Activated T-cell treated with anti-CD3 and anti-CD28 coated beads, Interleukin-2, amount 50 U/mL, for 24 hours (primary cell): ENCODE results near the gene HIVEP3.

Experiments used
- DNase-seq: peaks from one replicate; pipeline ENCODE4 v3.0.0-alpha.2; 2020
- H3K27ac Mint-ChIP-seq: 2 replicates; pipeline ENCODE4 v1.8.0; 2020; ENCODE audit warnings: mild to moderate bottlenecking, mixed read lengths
- H3K27me3 Mint-ChIP-seq: 2 replicates; pipeline ENCODE4 v1.8.0; 2020; ENCODE audit warnings: mixed read lengths
- H3K36me3 Mint-ChIP-seq: 2 replicates; pipeline ENCODE4 v1.8.0; 2020; ENCODE audit warnings: low read depth, mixed read lengths
- H3K4me1 Mint-ChIP-seq: 2 replicates; pipeline ENCODE4 v1.8.0; 2020; ENCODE audit warnings: low read depth, mixed read lengths
- H3K4me3 Mint-ChIP-seq: 2 replicates; pipeline ENCODE4 v1.8.0; 2020; ENCODE audit warnings: mild to moderate bottlenecking, moderate library complexity, mixed read lengths
- H3K9me3 Mint-ChIP-seq: 2 replicates; pipeline ENCODE4 v1.8.0; 2020; ENCODE audit warnings: mixed read lengths

The HIVEP3 gene

GRCh38 chr1:41803656-41804055, 115.1 kb downstream of the HIVEP3 start:
- H3K4me1 Mint-ChIP-seq = peaks cover 95% of the 10 kb centered on the region
- H3K27ac Mint-ChIP-seq = peak overlapping the region; percentile 62
- H3K27me3 Mint-ChIP-seq = no peaks in the 10 kb centered on the region
- no peak for DNase-seq
- H3K9me3 Mint-ChIP-seq = no peaks in the 10 kb centered on the region
- no peak overlapping the region for H3K4me3 Mint-ChIP-seq
- H3K36me3 Mint-ChIP-seq = no peaks in the 10 kb centered on the region

DNA sequence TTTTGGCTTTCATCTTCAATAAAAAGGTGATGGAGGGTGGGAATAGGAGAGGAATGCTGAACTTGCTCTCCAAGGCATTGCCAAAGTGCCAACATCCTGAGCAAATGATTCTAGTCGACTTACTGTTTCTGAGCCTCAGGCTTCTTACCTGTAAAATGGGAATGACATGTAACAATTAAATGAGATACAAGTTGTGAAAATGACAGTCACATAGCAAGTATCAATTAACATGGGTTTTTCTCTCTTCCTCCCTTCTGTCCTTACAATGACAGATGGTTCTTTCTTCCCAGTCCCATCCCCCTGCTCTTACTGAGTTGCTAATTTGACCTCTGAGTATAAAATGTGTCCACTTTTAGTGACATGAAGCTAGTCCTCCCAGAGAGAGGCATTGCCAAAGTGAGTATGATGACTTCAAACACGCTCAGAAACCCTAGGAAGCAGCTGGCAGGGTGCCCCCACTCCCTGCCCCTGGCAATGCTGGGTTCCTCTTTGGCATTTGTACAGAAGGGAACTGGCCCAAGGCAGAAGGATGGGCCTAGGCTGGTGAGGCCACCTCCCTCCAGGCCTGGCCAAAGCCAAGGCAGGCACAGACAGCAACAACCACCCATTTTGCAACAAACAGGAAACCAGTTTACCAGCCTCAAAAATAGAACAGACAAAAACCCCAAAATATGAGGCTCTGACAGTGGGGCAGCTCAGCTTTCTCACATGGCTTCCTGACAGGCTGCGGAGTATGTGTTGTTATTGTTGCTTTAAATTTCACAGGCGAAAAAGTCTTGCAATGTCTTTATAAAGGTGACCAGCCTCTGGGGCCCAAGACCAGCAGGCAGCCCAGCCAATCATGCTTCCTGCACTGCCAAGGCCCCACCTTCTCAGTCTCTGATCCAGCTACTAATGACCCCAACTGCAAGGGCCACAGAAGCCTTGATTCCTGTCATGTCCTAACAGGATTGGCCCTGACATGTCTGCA, 115.9 kb downstream of the HIVEP3 start:
- peak overlapping the region; percentile 62 for H3K27ac Mint-ChIP-seq
- H3K36me3 Mint-ChIP-seq = no peaks in the 10 kb centered on the region
- H3K4me3 Mint-ChIP-seq = no peak overlapping the region
- no peaks in the 10 kb centered on the region for H3K9me3 Mint-ChIP-seq
- H3K27me3 Mint-ChIP-seq = no peaks in the 10 kb centered on the region
- peaks cover 89% of the 10 kb centered on the region for H3K4me1 Mint-ChIP-seq
- DNase-seq = no peak

DNA sequence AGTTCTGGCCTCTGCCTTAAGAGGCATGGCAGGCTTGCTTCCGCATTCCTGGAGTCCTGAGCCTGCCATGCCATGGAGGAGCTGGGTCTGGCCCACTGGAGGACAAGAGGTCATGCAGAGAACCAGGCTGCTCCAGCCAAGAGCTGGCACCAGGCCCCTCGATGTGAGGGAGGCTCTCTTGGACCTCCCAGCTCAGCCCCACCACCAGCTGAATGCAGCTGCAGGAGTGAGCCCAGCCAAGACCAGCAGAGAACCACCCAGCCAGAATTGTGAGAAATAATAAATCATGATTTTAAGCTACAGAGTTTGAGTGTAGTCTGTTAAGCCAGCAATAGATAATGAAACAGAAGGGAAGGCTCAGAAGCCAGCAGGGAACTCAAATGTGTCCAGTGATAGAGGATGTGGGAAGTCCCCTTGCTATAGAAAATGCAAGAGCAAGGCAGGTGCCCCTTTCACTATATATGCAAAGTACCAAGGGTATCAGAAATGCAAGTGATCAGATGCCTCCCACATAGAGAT, 118.4 kb downstream of the HIVEP3 start:
- Mint-ChIP-seq H3K27me3 (no peaks in the 10 kb centered on the region), H3K36me3 (no peaks in the 10 kb centered on the region), H3K4me3 (peak overlapping the region; percentile 21), H3K27ac (peak overlapping the region; percentile 24), H3K9me3 (no peaks in the 10 kb centered on the region), H3K4me1 (peaks cover 66% of the 10 kb centered on the region)
- DNase-seq = no peak

DNA sequence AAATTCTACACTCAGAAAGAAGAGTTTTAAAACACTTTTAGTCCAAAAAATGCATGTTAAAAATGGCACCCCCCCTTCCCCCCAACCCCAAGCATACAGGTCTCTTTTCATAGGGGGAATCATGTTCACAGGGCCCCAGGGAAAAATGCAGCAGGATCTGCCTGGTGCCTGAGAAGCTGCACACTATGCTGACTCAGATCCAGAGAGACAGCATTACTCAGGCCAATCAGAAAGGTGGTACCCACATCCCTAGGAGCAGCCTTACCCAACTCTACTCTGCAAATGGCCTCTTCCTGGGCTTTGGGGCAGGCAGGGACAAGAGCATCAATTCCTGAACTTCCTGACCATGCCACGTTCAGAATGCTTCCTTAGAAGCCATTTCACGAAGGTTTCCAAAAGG, 119.0 kb downstream of the HIVEP3 start:
- no peak for DNase-seq
- H3K27me3 Mint-ChIP-seq = no peaks in the 10 kb centered on the region
- no peak overlapping the region for H3K4me3 Mint-ChIP-seq
- H3K36me3 Mint-ChIP-seq = no peaks in the 10 kb centered on the region
- H3K4me1 Mint-ChIP-seq = peaks cover 65% of the 10 kb centered on the region
- H3K27ac Mint-ChIP-seq = no peak overlapping the region
- H3K9me3 Mint-ChIP-seq = no peaks in the 10 kb centered on the region

DNA sequence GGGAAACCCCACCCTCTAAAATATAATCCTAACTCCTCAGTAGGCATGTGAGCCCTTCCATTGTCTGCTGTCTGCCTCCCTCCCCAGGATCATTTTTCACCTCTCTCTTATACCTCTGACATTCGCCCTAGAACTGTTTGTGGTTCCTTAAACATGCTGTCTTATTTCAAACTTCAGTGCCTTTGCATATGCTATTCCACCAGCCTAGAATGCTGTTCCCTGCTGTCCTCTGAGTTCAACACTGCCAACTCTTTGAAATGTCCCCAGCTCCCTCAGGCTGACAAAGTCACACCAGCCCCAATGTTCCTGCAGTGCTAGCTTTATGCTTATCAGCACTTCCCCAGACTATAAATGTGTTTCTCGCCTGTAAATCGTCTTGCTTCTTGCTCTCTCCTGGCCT, 119.5 kb downstream of the HIVEP3 start:
- no peaks in the 10 kb centered on the region for H3K9me3 Mint-ChIP-seq
- peak overlapping the region; percentile 10 for H3K27ac Mint-ChIP-seq
- H3K36me3 Mint-ChIP-seq = no peaks in the 10 kb centered on the region
- no peaks in the 10 kb centered on the region for H3K27me3 Mint-ChIP-seq
- H3K4me1 Mint-ChIP-seq = peaks cover 65% of the 10 kb centered on the region
- DNase-seq = no peak
- H3K4me3 Mint-ChIP-seq = no peak overlapping the region

DNA sequence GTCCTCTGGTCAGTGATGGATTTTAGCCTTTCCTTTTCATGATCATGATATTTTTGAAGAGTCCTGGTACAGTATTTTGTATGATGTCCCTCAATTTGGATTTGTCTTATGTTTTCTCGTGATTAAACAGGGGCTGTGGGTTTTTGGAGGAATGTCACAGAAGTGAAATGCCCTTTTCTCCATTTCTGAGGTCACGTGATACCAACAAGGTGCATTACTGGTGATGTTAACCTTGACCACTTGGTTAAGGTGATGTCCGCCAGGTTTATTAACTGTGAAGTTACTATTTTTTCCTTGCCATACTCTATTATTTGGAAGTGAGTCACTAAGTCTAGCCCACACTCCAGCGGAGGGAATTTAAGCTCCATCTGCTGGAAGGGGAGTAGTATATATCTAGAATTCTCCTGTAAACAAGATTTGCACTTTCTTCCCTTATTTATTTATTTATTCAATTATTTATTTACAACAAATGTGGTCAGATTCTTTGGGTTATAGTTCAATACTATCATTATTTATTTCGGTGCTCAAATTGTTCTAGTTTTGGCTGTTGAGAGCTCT, 123.4 kb downstream of the HIVEP3 start:
- Mint-ChIP-seq H3K27ac (peak overlapping the region; percentile 69), H3K4me1 (peaks cover 69% of the 10 kb centered on the region), H3K4me3 (no peak overlapping the region), H3K9me3 (no peaks in the 10 kb centered on the region), H3K27me3 (no peaks in the 10 kb centered on the region), H3K36me3 (no peaks in the 10 kb centered on the region)
- DNase-seq = no peak

DNA sequence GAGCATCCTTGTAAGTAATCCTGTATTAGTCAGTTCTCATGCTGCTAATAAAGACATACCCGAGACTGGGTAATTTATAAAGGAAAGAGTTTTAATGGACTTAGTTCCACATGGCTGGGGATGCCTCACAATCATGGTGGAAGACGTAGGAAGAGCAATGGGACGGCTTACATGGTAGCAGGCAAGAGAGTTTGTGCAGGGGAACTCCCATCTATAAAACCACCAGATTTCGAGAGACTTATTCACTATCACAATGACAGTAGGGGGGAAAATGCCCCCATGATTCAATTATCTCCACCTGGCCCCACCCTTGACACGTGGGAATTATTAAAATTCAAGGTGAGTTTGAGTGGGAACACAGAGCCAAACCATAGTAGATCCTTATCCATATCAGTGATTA, 124.7 kb downstream of the HIVEP3 start:
- H3K9me3 Mint-ChIP-seq = no peaks in the 10 kb centered on the region

DNA sequence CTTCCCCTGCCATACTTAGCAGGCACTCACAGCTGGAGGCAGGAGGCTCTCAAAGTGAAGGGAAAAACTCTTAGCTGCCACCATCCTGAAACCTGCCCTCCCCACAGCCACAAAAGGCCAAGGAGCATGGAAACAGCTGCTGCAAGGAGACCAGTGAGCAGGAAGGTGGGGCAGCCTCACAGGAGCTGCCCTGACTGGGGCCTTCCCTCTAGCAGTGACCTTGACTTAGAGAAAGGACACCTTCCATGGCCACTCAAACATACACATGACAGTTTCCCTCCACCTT, 126.3 kb downstream of the HIVEP3 start:
- H3K9me3 Mint-ChIP-seq = no peaks in the 10 kb centered on the region
- peak overlapping the region; percentile 89 for H3K27ac Mint-ChIP-seq

More for the DNA sequence above, 124.7 kb downstream of the HIVEP3 start:
- peaks cover 67% of the 10 kb centered on the region for H3K4me1 Mint-ChIP-seq
- H3K27ac Mint-ChIP-seq = peak overlapping the region; percentile 64
- H3K4me3 Mint-ChIP-seq = no peak overlapping the region
- no peak for DNase-seq
- no peaks in the 10 kb centered on the region for H3K27me3 Mint-ChIP-seq
- H3K36me3 Mint-ChIP-seq = no peaks in the 10 kb centered on the region

GRCh38 chr1:41791667-41792484, 126.8 kb downstream of the HIVEP3 start:
- H3K36me3 Mint-ChIP-seq = no peaks in the 10 kb centered on the region
- no peaks in the 10 kb centered on the region for H3K27me3 Mint-ChIP-seq
- peak overlapping the region; percentile 36 for H3K4me3 Mint-ChIP-seq
- H3K9me3 Mint-ChIP-seq = no peaks in the 10 kb centered on the region
- peaks cover 67% of the 10 kb centered on the region for H3K4me1 Mint-ChIP-seq
- peak overlapping the region; percentile 89 for H3K27ac Mint-ChIP-seq
- DNase-seq = peak; percentile 66

More for the DNA sequence above, 126.3 kb downstream of the HIVEP3 start:
- H3K27me3 Mint-ChIP-seq = no peaks in the 10 kb centered on the region
- peaks cover 64% of the 10 kb centered on the region for H3K4me1 Mint-ChIP-seq
- DNase-seq = no peak
- no peaks in the 10 kb centered on the region for H3K36me3 Mint-ChIP-seq
- H3K4me3 Mint-ChIP-seq = peak overlapping the region; percentile 14

DNA sequence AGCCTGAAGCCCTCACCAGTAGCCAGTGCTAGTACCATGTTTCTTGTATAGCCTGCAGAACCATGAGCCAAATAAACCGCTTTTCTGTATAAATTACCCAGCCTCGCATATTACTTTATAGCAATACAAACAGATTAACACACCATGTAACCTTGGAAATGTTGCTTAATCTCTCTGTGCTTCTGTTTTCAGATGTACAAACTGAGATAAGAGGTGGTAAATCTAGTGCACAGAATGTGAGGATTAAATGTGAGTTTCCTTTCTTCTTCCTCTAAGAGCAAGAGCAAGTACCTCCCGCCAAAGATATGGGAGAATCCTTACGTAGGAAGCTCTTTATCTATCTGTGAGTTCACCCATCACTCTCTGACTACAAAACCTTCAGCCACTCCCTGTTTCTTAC, 128.4 kb downstream of the HIVEP3 start:
- H3K9me3 Mint-ChIP-seq = no peaks in the 10 kb centered on the region
- H3K4me3 Mint-ChIP-seq = no peak overlapping the region
- no peak for DNase-seq
- no peak overlapping the region for H3K27ac Mint-ChIP-seq
- H3K27me3 Mint-ChIP-seq = no peaks in the 10 kb centered on the region
- no peaks in the 10 kb centered on the region for H3K36me3 Mint-ChIP-seq
- peaks cover 66% of the 10 kb centered on the region for H3K4me1 Mint-ChIP-seq

DNA sequence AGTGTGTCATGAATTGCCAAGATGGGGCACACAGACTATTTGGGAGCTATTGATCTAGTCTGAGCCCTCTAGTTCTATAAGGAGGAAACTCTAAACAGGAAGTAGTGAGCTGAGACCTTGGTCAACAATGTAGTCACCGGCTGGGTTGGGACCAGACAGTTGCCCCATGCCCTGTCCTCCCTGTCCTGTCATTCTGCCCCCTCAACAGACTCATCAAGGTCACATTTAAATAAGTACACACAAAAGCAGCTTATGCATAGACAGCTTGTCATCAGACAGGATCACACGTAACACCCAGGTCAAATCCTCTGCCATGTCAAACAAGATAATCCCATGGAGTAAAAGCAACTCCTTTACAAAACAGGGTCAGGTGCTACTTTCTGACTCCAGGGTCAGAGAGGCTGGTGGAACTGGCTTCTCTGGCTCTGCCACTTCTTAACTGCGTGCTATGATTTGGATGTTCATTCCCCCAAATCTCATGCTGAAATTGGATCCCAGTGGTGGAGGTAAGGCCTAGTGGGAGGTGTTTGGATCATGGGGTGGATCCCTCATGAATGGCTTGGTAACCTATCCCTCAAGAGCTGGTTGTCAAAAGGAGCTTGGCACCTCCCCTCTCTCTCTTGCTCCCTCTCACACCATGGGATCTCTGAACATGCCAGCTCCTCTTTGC, 128.9 kb downstream of the HIVEP3 start:
- Mint-ChIP-seq H3K27ac (no peak overlapping the region), H3K9me3 (no peaks in the 10 kb centered on the region), H3K4me3 (no peak overlapping the region), H3K36me3 (no peaks in the 10 kb centered on the region), H3K27me3 (no peaks in the 10 kb centered on the region), H3K4me1 (peaks cover 65% of the 10 kb centered on the region)
- DNase-seq = no peak

GRCh38 chr1:41788427-41788826, 130.3 kb downstream of the HIVEP3 start:
- H3K4me3 Mint-ChIP-seq = no peak overlapping the region
- no peaks in the 10 kb centered on the region for H3K27me3 Mint-ChIP-seq
- H3K9me3 Mint-ChIP-seq = no peaks in the 10 kb centered on the region
- DNase-seq = no peak
- no peak overlapping the region for H3K27ac Mint-ChIP-seq
- peaks cover 2% of the 10 kb centered on the region for H3K36me3 Mint-ChIP-seq
- H3K4me1 Mint-ChIP-seq = peaks cover 65% of the 10 kb centered on the region

GRCh38 chr1:41784531-41785274, 134.0 kb downstream of the HIVEP3 start:
- Mint-ChIP-seq H3K4me1 (peaks cover 44% of the 10 kb centered on the region), H3K27ac (peak overlapping the region; percentile 60), H3K27me3 (no peaks in the 10 kb centered on the region), H3K9me3 (no peaks in the 10 kb centered on the region), H3K36me3 (peaks cover 2% of the 10 kb centered on the region), H3K4me3 (peak overlapping the region; percentile 15)
- no peak for DNase-seq
